Activated T-cell treated with anti-CD3 and anti-CD28 coated beads, Interleukin-2, amount 50 U/mL, for 4 hours (primary cell): Measurements from ENCODE around the gene IGFL3. TPM values are rescaled to one million over a fixed set of nuclear protein-coding genes. Genes with fewer than 3 reads are reported as not detected.
"Not testable (repeated sequence)": the region's sequence is repeated elsewhere in the genome, so short reads cannot be mapped to it uniquely, and the experiment has no call there.

ENCODE experiments used
- ATAC-seq, 2 donors: fragments of 200-7000 bp; cut with Tn5 transposase; one replicate each; pipeline ENCODE4 v1.10.0; 2021
- DNase-seq: peaks from one replicate; pipeline ENCODE4 v3.0.0-alpha.2; 2020
- H3K27me3 Mint-ChIP-seq: one replicate; pipeline ENCODE4 v1.8.0; 2021; ENCODE audit warnings: low read depth, mixed read lengths
- H3K36me3 Mint-ChIP-seq: one replicate; pipeline ENCODE4 v1.8.0; 2022; ENCODE audit warnings: mixed read lengths; ENCODE audit not compliant: insufficient read depth
- H3K4me1 Mint-ChIP-seq: one replicate; pipeline ENCODE4 v1.8.0; 2021; ENCODE audit warnings: low read depth, mixed read lengths
- H3K4me3 Mint-ChIP-seq: one replicate; pipeline ENCODE4 v1.8.0; 2021; ENCODE audit warnings: mild to moderate bottlenecking, moderate library complexity, mixed read lengths
- H3K9me3 Mint-ChIP-seq: one replicate; pipeline ENCODE4 v1.8.0; 2021; ENCODE audit warnings: mixed read lengths
- total RNA-seq, 3 donors: library from RNA; stranded (reverse); gene quantifications; one replicate each; pipeline ENCODE4 v1.2.1, GENCODE V29; 2021

The IGFL3 gene
- total RNA-seq, 3 donors from 2014 or later = not detected

- no peaks in the 10 kb centered on the region for H3K4me1 Mint-ChIP-seq
- peaks cover 35% of the 10 kb centered on the region for H3K27me3 Mint-ChIP-seq
- ATAC-seq = no peak
- DNase-seq = no peak
- H3K9me3 Mint-ChIP-seq = no peaks in the 10 kb centered on the region
- H3K36me3 Mint-ChIP-seq = no peaks in the 10 kb centered on the region
- no peak overlapping the region for H3K4me3 Mint-ChIP-seq
These were observed 14.6 kb downstream of the IGFL3 start for GRCh38 chr19:46109876-46110275.

GRCh38 chr19:46107371-46107770, 17.1 kb downstream of the IGFL3 start:
- Mint-ChIP-seq H3K27me3 (peaks cover 13% of the 10 kb centered on the region), H3K4me3 (no peak overlapping the region), H3K36me3 (no peaks in the 10 kb centered on the region), H3K4me1 (no peaks in the 10 kb centered on the region), H3K9me3 (no peaks in the 10 kb centered on the region)
- no peak for DNase-seq
- ATAC-seq = no peak

- not testable (repeated sequence) for H3K36me3 Mint-ChIP-seq, H3K4me3 Mint-ChIP-seq, H3K9me3 Mint-ChIP-seq, ATAC-seq, DNase-seq, H3K4me1 Mint-ChIP-seq
- peaks cover 36% of the 10 kb centered on the region for H3K27me3 Mint-ChIP-seq
These were observed 22.2 kb downstream of the IGFL3 start for GRCh38 chr19:46102333-46102732.

- ATAC-seq (no peak), DNase-seq (no peak)
- peaks cover 13% of the 10 kb centered on the region for H3K9me3 Mint-ChIP-seq
- H3K27me3 Mint-ChIP-seq = peaks cover 46% of the 10 kb centered on the region
- peaks cover 2% of the 10 kb centered on the region for H3K36me3 Mint-ChIP-seq
- no peak overlapping the region for H3K4me3 Mint-ChIP-seq
- H3K4me1 Mint-ChIP-seq = no peaks in the 10 kb centered on the region
These were observed 23.2 kb downstream of the IGFL3 start for GRCh38 chr19:46101293-46101692.

GRCh38 chr19:46100344-46100743, 24.1 kb downstream of the IGFL3 start:
- Mint-ChIP-seq H3K4me1 (no peaks in the 10 kb centered on the region), H3K36me3 (peaks cover 2% of the 10 kb centered on the region), H3K27me3 (peaks cover 51% of the 10 kb centered on the region), H3K9me3 (peaks cover 13% of the 10 kb centered on the region), H3K4me3 (no peak overlapping the region)
- DNase-seq (no peak), ATAC-seq (no peak)

GRCh38 chr19:46090444-46090843, 34.0 kb downstream of the IGFL3 start:
- no peaks in the 10 kb centered on the region for H3K4me1 Mint-ChIP-seq
- peaks cover 33% of the 10 kb centered on the region for H3K27me3 Mint-ChIP-seq

GRCh38 chr19:46089432-46089831, 35.1 kb downstream of the IGFL3 start:
- H3K4me3 Mint-ChIP-seq = no peak overlapping the region
- H3K9me3 Mint-ChIP-seq = peaks cover 36% of the 10 kb centered on the region
- ATAC-seq = no peak
- H3K36me3 Mint-ChIP-seq = no peaks in the 10 kb centered on the region
- no peaks in the 10 kb centered on the region for H3K4me1 Mint-ChIP-seq
- DNase-seq = no peak
- H3K27me3 Mint-ChIP-seq = peaks cover 35% of the 10 kb centered on the region

More at GRCh38 chr19:46090444-46090843, 34.0 kb downstream of the IGFL3 start:
- no peak for DNase-seq
- ATAC-seq = no peak
- Mint-ChIP-seq H3K36me3 (no peaks in the 10 kb centered on the region), H3K4me3 (no peak overlapping the region), H3K9me3 (peaks cover 29% of the 10 kb centered on the region)

GRCh38 chr19:46088101-46088500, 36.4 kb downstream of the IGFL3 start:
- no peaks in the 10 kb centered on the region for H3K4me1 Mint-ChIP-seq
- H3K27me3 Mint-ChIP-seq = peaks cover 36% of the 10 kb centered on the region
- H3K4me3 Mint-ChIP-seq = no peak overlapping the region
- peaks cover 36% of the 10 kb centered on the region for H3K9me3 Mint-ChIP-seq
- ATAC-seq (no peak), DNase-seq (no peak)
- no peaks in the 10 kb centered on the region for H3K36me3 Mint-ChIP-seq

- Mint-ChIP-seq H3K4me3 (no peak overlapping the region), H3K27me3 (peaks cover 51% of the 10 kb centered on the region), H3K4me1 (no peaks in the 10 kb centered on the region), H3K9me3 (peaks cover 36% of the 10 kb centered on the region), H3K36me3 (no peaks in the 10 kb centered on the region)
- no peak for ATAC-seq
- no peak for DNase-seq
These were observed 38.6 kb downstream of the IGFL3 start for GRCh38 chr19:46085888-46086287.

GRCh38 chr19:46082728-46083050, 41.8 kb downstream of the IGFL3 start:
- ATAC-seq (no peak), DNase-seq (no peak)
- Mint-ChIP-seq H3K27me3 (peaks cover 60% of the 10 kb centered on the region), H3K4me1 (no peaks in the 10 kb centered on the region), H3K9me3 (peaks cover 17% of the 10 kb centered on the region), H3K36me3 (no peaks in the 10 kb centered on the region), H3K4me3 (no peak overlapping the region)

- H3K4me3 Mint-ChIP-seq = no peak overlapping the region
- DNase-seq (no peak), ATAC-seq (peak; percentile 58 to 68)
- peaks cover 3% of the 10 kb centered on the region for H3K4me1 Mint-ChIP-seq
- H3K27me3 Mint-ChIP-seq = peaks cover 64% of the 10 kb centered on the region
- H3K36me3 Mint-ChIP-seq = no peaks in the 10 kb centered on the region
- peaks cover 17% of the 10 kb centered on the region for H3K9me3 Mint-ChIP-seq
These were observed 42.4 kb downstream of the IGFL3 start for GRCh38 chr19:46081928-46082727.

GRCh38 chr19:46080561-46080960, 43.9 kb downstream of the IGFL3 start:
- Mint-ChIP-seq H3K27me3 (peaks cover 77% of the 10 kb centered on the region), H3K4me3 (no peak overlapping the region), H3K4me1 (peaks cover 7% of the 10 kb centered on the region), H3K36me3 (no peaks in the 10 kb centered on the region), H3K9me3 (peaks cover 9% of the 10 kb centered on the region)
- no peak for DNase-seq
- ATAC-seq = no peak

GRCh38 chr19:46079576-46079975, 44.9 kb downstream of the IGFL3 start:
- peaks cover 7% of the 10 kb centered on the region for H3K4me1 Mint-ChIP-seq
- peaks cover under 1% of the 10 kb centered on the region for H3K9me3 Mint-ChIP-seq
- no peaks in the 10 kb centered on the region for H3K36me3 Mint-ChIP-seq
- H3K27me3 Mint-ChIP-seq = peaks cover 80% of the 10 kb centered on the region
- ATAC-seq (no peak), DNase-seq (no peak)
- no peak overlapping the region for H3K4me3 Mint-ChIP-seq

GRCh38 chr19:46078573-46079332, 45.7 kb downstream of the IGFL3 start:
- not testable (repeated sequence) for H3K36me3 Mint-ChIP-seq, H3K4me1 Mint-ChIP-seq, H3K9me3 Mint-ChIP-seq, H3K4me3 Mint-ChIP-seq, ATAC-seq, DNase-seq
- peaks cover 78% of the 10 kb centered on the region for H3K27me3 Mint-ChIP-seq

GRCh38 chr19:46077815-46078167, 46.7 kb downstream of the IGFL3 start:
- H3K36me3 Mint-ChIP-seq = no peaks in the 10 kb centered on the region
- peaks cover 7% of the 10 kb centered on the region for H3K4me1 Mint-ChIP-seq
- no peaks in the 10 kb centered on the region for H3K9me3 Mint-ChIP-seq
- no peak overlapping the region for H3K4me3 Mint-ChIP-seq
- H3K27me3 Mint-ChIP-seq = peaks cover 82% of the 10 kb centered on the region
- ATAC-seq (no peak), DNase-seq (no peak)
